Skeletal muscle tissue (tissue), 4 donors: Measurements from ENCODE around the gene CTSZ. TPM values are rescaled to one million over a fixed set of nuclear protein-coding genes. Genes with fewer than 3 reads are reported as not detected.
"Not testable (repeated sequence)": the region's sequence is repeated elsewhere in the genome, so short reads cannot be mapped to it uniquely, and the experiment has no call there.

Experiments
- H3K27ac ChIP-seq: one replicate; pipeline ENCODE4 v1.7.0; 2013; ENCODE audit warnings: mild to moderate bottlenecking, low read depth, low read length, inconsistent platforms
- H3K27me3 ChIP-seq, 3 donors: one replicate each; pipeline ENCODE4 v1.7.0; 2013; ENCODE audit warnings: low read length in 3 of 3; ENCODE audit not compliant: control insufficient read depth in 3 of 3, insufficient read depth in 3 of 3
- H3K36me3 ChIP-seq, 3 donors: one replicate each; pipeline ENCODE4 v1.7.0; 2013; ENCODE audit warnings: low read length in 3 of 3; ENCODE audit not compliant: control insufficient read depth in 3 of 3, insufficient read depth in 3 of 3
- H3K4me1 ChIP-seq, 3 donors: one replicate each; pipeline ENCODE4 v1.7.0; 2013; ENCODE audit warnings: low read length in 3 of 3, mild to moderate bottlenecking in 3 of 3; ENCODE audit not compliant: control insufficient read depth in 3 of 3, insufficient read depth in 3 of 3
- H3K4me3 ChIP-seq, 3 donors: one replicate each; pipeline ENCODE4 v1.7.0; 2013; ENCODE audit warnings: low read length in 3 of 3
- H3K9ac ChIP-seq, 3 donors: one replicate each; pipeline ENCODE4 v1.7.0; 2013; ENCODE audit warnings: low read length in 3 of 3, mild to moderate bottlenecking in 3 of 3, moderate library complexity in 2 of 3, low read depth in 1 of 3
- H3K9me3 ChIP-seq, 3 donors: one replicate each; pipeline ENCODE4 v1.7.0; 2013; ENCODE audit warnings: low read length in 3 of 3; ENCODE audit not compliant: control insufficient read depth in 3 of 3
- total RNA-seq: library from RNA; depleted of rRNA; stranded (reverse); fragments of >200 nt; gene quantifications from one replicate; pipeline ENCODE4 v1.2.3, GENCODE V29; 2014
- donor health status: Osteomylitis.

The CTSZ gene
- total RNA-seq, 1 donor from 2014 or later, result 59.5 TPM

GRCh38 chr20:58956078-58956477, 51.0 kb downstream of the CTSZ start:
- no peak overlapping the region for H3K9ac ChIP-seq
- H3K27ac ChIP-seq, result no peak overlapping the region
- H3K27me3 ChIP-seq, result no peaks in the 10 kb centered on the region
- H3K9me3 ChIP-seq, result no peaks in the 10 kb centered on the region
- no peak overlapping the region for H3K4me3 ChIP-seq
- H3K36me3 ChIP-seq, result no peaks in the 10 kb centered on the region
- no peaks in the 10 kb centered on the region for H3K4me1 ChIP-seq

GRCh38 chr20:58953050-58953449, 54.0 kb downstream of the CTSZ start:
- Histone ChIP-seq H3K4me3 (no peak overlapping the region), H3K9ac (no peak overlapping the region), H3K4me1 (no peaks in the 10 kb centered on the region), H3K9me3 (no peaks in the 10 kb centered on the region), H3K36me3 (no peaks in the 10 kb centered on the region), H3K27ac (no peak overlapping the region), H3K27me3 (no peaks in the 10 kb centered on the region)

DNA sequence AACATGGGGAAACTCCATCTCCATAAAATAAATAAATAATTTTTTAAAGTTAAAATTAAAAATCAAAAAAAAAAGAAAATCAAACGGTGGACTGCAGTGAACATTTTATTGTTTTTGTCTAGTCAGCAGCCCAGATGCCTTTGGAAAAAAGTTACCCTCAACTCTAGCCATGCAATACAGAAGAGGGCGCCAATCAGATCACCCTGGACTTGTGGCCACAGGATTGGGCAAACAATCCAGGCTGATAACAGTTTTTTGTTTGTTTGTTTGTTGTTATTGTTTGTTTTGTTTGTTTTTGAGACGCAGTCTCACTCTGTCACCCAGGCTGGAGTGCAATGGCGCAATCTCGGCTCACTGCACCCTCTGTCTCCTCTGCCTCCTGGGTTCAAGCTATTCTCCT, 56.5 kb downstream of the CTSZ start:
- Histone ChIP-seq H3K9ac (no peak overlapping the region), H3K27ac (no peak overlapping the region), H3K36me3 (no peaks in the 10 kb centered on the region), H3K4me3 (no peak overlapping the region), H3K27me3 (no peaks in the 10 kb centered on the region), H3K9me3 (no peaks in the 10 kb centered on the region), H3K4me1 (no peaks in the 10 kb centered on the region)

- not testable (repeated sequence) for H3K27ac ChIP-seq, H3K9ac ChIP-seq, H3K9me3 ChIP-seq, H3K36me3 ChIP-seq, H3K4me1 ChIP-seq, H3K4me3 ChIP-seq, H3K27me3 ChIP-seq
These were observed 59.2 kb downstream of the CTSZ start for GRCh38 chr20:58947797-58948388.

DNA sequence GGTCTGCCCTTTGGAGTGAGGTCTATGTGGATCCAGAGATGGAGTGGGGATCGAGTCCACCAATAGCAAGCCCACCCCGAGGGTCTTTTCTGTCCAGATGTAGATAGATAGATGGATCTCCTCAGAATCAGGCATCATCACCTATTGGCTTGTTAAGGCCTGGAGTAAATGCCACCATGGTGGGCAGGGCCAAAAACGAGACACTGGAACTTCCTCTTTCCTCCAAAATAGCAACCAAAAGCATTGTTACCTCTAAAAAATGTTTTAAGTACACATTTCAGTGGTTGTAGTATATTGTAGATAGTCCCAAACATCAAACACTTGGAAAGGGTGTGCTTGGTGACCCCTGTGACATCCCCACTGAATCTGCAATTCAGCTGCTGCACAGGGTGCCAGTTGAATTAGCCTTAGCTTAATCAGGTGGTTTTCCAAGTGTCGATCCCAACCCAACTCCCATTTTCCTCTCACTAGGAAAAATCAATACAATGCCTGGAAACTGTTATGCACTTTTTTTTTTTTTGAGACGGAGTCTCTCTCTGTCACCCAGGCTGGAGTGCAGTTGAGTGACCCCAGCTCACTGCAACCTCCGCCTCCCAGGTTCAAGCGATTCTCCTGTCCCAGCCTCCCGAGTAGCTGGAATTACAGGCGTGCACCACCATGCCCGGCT, 61.0 kb downstream of the CTSZ start:
- Histone ChIP-seq H3K27ac (no peak overlapping the region), H3K9ac (no peak overlapping the region), H3K27me3 (no peaks in the 10 kb centered on the region), H3K36me3 (no peaks in the 10 kb centered on the region), H3K9me3 (no peaks in the 10 kb centered on the region), H3K4me3 (no peak overlapping the region), H3K4me1 (no peaks in the 10 kb centered on the region)

Other genes with a start within 250 kb of the CTSZ start
- gene GNAS-AS1, start 156.4 kb downstream of the CTSZ start, total RNA-seq, result 1.0 TPM
- 820 TPM for gene GNAS, start 154.5 kb downstream of the CTSZ start, total RNA-seq
- 41.2 TPM for gene NELFCD, start 26.0 kb downstream of the CTSZ start, total RNA-seq
- 1.0 TPM for gene TUBB1, start 12.2 kb upstream of the CTSZ start, total RNA-seq
- 28.2 TPM for gene ATP5F1E, start 25.1 kb upstream of the CTSZ start, total RNA-seq
- 38.6 TPM for gene PRELID3B, start 35.5 kb upstream of the CTSZ start, total RNA-seq
- gene ZNF831, start 156.6 kb upstream of the CTSZ start, total RNA-seq, result under 0.01 TPM